GM18507 (cell line): Measurements from ENCODE around the gene ZC3HAV1.
"Not testable (repeated sequence)": the region's sequence is repeated elsewhere in the genome, so short reads cannot be mapped to it uniquely, and the experiment has no call there.

Experiments
- DNase-seq: peaks from one replicate; pipeline ENCODE4 v3.0.0; 2011; ENCODE audit warnings: low read depth; ENCODE audit not compliant: insufficient read length; ENCODE audit errors: extremely low spot score
- FAIRE-seq: peaks from 2 replicates; lab custom pipeline; 2011; peaks lifted over from hg19 to GRCh38; lab: Jason Lieb, UNC

ZC3HAV1 gene

DNA sequence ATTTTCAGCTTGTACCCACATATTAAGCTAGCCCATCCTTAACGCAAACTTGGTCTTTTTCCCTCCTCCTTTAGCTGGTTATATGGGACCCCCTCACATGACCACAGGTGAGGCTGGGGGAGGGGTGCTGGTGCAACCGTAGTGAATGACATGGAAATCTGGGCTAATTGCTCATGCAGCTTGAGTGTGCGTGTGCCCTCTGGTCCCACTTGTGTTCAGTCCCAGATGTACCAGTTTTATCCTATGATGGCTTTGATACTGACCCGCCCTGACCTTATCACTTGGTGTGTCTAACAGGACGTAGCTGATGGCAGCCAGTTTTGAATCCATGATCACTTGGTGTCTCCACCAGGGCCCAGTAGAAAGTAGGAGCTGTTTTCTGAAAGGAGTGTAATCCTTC is 5.1 kb upstream of the ZC3HAV1 start:
- DNase-seq (no peak), FAIRE-seq (no peak)

DNA sequence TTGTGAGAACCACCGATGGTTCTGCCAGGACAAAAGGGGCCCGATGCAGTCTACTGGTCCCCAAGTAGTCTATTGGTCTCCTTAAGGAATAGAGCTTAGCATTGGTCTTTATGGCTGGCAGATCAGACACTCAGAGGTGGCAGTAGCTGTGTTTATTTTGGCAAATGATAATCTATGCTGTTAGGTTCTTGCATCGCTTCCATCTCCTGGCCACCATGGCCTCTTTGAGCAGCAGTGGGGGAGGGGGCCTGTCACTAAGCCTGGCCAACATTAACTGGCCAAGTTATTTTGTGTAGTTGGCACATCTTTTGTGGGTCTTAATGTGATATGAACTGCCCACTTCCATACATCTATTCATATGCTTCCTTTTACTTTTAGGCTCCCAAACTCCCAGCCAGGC is 4.5 kb upstream of the ZC3HAV1 start:
- no peak for DNase-seq
- no peak for FAIRE-seq

DNA sequence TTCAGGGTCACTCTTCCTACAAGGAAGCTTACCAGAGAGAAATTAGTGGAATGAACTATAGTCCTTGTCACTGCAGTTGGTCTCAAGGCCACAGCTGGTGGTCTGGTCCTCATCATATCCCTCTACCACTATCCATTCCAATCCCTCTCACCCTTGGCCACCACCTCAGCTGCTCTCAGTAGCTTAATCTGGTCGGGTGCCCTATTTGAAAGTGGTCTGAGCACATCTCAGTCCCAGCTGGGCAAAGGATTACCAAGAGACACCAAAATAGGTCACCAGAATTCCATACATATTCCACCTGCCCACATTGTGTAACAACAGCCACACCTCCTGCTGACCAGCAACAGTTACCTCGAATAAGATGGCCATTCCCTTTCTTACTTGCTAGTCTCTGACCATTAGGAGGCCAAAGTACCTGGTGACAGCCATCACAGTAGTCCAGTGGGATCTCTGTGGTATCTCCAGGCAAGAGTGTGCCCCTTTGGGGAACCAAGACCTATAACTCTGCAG is 3.3 kb upstream of the ZC3HAV1 start:
- FAIRE-seq (no peak), DNase-seq (no peak)

DNA sequence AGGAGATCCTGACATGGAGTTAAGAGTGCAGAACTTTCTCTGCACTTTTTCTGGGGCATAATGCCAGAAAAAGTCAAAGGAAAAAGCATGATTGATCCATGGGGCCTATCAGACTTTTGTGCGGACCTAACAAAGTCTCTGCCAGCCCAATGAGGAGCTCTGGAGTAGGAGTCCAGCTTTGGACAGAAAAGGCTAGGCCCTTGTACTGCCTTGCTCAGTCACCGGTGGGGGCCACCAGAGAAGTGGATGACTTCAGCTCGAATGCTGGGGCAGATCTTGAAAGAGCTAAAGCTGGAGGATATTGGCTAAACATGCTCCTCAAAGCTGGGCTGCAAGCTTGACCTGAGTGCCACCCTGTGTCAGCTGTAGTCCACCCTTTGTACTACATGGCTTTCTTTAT is 2.8 kb upstream of the ZC3HAV1 start:
- FAIRE-seq (no peak), DNase-seq (no peak)

DNA sequence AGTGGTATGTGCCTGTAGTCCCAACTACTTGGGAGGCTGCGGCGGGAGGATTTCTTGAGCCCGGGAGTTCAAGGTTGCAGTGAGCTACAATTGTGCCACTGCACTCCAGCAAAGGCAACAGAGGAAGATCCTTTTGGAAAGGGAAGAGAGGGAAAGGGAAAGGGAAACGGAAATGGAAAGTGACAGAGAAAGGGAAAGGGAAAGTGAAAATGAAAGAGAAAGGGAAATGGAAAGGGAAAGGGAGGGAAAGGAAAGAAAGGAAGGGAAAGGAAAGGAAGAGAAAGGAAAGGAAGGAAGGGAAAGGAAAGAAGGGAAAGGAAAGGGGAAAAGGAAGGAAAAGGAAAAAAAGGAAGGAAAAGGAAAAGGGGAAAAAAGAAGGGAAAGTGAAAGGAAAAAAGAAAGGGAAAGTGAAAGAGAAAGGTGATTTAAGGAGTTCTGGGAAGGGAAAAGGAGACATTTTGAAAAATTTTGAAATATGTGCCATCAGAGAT is 2.3 kb upstream of the ZC3HAV1 start:
- no peak for FAIRE-seq
- DNase-seq = no peak

DNA sequence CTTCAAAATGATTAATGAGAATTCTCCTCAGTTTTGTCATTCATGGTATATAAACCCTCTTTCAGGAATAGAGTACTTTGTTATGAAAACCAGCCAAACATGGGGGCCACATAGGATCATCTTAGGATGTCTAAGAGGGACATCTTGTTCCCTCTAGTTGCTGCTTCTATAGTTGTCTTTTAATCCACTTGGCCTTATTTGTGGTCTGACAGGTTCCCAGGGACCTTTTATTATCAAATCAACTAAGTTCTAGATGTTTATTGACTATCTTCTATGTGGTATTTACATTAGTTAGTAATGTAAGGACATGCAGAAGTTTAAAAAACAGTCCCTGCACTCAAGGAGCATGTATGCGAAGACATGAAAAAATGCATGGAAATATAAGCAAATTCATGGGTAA is 1.6 kb upstream of the ZC3HAV1 start:
- FAIRE-seq (no peak), DNase-seq (no peak)

DNA sequence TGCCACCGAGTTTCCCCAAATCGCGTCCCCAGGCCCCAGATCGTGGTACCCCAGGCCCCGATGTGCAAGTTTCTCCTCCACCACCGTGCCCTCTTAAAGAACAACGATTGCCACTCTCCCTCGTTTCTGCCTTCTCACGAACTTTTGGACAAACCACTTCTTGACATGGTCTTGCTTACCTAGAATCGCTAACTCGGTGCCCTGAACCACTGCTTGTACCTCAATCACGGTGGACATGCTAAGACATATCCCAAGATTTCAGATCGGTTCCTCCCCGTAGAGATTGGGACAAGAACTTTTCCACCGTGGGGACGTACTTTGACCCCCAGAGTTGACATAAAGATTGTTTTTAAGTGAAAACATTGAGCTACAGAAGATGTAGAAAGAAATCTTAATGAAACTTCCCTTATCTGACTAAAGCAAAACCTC is 477 bp upstream of the ZC3HAV1 start:
- FAIRE-seq = no peak
- no peak for DNase-seq

DNA sequence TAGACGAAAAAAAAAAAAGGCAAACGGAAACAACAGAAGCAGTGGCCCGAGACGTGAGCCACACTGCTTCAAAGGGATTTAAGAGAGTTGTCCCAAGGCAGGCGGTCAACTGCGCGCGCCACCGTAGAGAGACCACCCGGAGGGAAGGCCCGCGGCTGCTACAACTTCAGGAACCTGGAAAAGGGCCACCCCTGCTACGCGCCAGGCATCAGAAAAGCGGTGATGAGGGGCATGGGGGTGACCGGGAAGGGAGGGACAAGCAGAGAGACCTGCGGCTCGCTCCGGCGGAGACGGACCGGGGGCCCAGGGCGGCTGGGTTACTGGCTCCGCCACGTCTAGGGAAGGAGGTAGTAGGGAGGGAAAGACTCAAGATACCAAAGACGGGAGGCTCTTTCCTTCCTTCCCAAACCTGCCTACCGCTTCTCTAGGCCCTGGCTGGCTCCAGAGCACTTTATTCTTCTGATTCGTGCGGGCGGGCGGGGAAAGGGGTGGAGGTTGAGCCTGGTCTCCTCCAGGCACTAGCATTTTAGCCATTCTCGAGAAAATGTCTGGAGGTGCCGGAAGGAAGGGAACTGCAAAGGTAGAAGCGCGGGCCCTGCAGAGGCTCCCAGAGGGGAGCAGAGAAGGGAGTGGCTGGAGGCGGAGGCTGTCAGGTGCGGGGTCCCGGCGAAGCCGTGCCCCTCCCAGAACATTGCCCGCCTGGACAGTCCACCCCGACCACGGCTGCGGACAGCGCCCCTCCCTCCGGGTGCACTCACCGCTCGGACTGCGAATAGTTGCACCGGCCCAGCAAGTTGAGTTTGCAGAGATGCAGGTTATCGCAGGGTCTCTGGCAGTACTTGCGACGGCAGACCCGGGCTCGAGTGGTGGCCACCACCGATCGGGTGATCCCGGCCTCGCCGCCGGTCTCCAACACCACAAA is 993 bp downstream of the ZC3HAV1 start:
- no peak for FAIRE-seq
- no peak for DNase-seq

DNA sequence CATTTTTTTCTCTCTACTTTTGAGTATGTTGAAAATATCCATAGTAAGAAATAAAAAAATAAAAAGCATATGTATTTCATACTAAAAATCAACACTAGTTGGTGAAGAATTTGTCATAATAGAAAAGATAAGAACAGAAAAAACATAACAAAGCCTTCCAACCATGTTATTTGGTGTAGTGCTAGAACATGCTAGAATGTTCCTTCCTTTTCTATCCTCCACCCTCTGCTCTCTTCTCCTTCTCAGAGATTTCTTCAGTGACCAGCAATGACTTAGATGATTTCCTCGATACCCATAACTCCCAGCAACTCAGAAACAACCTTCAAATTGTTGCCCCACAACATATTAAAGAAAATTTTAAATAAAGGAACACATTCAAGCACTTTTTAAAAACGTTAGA is 2.6 kb downstream of the ZC3HAV1 start:
- DNase-seq = no peak
- no peak for FAIRE-seq

DNA sequence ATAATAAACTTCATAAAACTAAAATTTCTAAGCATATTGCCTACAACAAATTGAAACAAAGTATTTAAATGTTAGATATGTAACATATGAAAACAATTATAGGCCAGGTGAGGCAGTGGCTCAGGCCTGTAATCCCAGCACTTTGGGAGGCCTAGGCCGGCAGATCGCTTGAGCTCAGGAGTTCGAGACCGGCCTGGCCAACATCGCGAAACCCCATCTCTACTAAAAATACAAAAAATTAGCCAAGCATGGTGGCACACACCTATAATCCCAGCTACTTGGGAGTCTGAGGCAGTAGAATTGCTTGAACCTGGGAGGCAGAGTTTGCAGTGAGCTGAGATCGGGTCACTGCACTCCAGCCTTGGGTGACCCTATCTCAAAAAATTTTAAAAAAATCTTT is 3.3 kb downstream of the ZC3HAV1 start:
- not testable (repeated sequence) for FAIRE-seq, DNase-seq

DNA sequence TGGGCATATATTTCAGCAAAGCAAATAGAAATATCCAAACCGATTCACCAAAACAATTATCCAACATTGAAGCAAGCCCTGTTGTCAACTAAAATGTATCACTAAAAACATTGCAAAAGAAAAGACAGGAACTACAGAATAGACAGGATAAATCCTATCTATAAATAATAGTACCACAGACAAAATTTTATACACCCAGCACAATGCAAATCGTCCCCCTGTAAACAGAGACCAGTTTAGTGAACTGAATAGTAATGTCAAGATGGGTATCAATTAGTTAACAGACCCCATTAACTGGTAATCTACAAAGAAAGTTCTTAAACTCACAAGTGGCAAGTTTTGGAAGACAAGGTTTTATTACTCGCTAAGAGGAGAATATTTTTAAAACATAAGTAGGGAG is 4.0 kb downstream of the ZC3HAV1 start:
- no peak for DNase-seq
- FAIRE-seq = no peak

DNA sequence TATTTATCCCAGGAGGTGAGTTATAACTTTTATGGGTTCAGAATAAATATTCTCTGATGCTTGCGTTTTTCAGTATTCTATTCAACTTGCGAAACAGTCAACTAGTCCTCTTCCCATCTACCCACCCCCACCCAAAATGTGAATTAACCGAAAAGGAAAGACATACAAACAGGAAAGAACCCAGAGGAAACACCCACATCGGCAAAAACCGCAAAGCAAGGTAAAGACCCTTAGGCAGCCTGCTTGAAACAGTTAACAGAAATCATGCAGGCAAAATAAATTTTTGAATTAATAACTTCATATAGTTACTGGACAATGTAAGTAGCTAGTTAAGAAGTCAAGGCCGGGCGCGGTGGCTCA is 5.4 kb downstream of the ZC3HAV1 start:
- FAIRE-seq = peak; percentile 73

DNA sequence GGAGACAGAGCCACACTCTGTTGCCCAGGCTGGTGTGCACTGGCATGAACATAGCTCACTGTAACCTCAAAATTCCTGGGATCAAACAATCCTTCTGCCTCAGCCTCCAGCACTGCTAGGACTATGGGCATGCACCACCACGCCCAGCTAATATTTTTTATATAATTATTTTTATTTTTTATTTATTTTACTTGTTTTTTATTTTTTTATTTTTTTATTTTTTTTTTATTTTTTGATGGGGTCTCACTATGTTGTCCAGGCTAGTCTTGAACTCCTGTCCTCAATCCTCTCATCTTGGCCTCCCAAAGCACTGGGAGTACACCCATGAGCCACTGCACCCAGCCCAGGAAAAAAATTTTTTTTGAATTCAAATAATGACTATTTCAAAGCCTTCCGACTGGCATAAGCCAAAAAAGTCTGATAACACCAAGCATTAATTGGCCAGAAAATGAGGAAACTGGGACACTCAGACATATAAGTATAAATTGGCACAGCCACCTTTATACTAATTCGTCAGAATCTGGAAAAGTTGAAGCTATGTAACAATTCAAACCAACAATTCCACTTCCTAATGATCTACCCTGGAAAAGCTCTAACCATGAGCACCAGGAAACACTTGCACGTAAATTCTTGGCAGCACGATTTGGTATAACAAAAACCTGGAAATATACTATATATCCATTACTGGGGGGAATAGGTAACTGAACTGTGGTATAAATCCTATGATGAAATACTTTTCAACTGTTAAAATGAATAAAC is 6.3 kb downstream of the ZC3HAV1 start:
- DNase-seq (no peak), FAIRE-seq (no peak)

More for the DNA sequence above, 5.4 kb downstream of the ZC3HAV1 start:
- no peak for DNase-seq

DNA sequence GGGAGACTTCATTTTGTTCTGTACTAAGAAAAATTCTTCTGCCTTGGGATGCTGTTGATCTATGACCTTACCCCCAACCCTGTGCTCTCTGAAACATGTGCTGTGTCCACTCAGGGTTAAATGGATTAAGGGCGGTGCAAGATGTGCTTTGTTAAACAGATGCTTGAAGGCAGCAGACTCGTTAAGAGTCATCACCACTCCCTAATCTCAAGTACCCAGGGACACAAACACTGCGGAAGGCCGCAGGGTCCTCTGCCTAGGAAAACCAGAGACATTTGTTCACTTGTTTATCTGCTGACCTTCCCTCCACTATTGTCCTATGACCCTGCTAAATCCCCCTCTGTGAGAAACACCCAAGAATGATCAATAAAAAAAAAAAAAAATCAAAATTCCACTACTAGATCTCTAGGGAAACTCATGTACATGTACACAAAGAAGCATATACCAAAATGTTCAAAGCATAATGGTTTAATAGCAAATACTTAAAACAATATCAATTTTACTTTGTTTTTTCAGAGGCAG is 7.8 kb downstream of the ZC3HAV1 start:
- DNase-seq, FAIRE-seq: not testable (repeated sequence)

DNA sequence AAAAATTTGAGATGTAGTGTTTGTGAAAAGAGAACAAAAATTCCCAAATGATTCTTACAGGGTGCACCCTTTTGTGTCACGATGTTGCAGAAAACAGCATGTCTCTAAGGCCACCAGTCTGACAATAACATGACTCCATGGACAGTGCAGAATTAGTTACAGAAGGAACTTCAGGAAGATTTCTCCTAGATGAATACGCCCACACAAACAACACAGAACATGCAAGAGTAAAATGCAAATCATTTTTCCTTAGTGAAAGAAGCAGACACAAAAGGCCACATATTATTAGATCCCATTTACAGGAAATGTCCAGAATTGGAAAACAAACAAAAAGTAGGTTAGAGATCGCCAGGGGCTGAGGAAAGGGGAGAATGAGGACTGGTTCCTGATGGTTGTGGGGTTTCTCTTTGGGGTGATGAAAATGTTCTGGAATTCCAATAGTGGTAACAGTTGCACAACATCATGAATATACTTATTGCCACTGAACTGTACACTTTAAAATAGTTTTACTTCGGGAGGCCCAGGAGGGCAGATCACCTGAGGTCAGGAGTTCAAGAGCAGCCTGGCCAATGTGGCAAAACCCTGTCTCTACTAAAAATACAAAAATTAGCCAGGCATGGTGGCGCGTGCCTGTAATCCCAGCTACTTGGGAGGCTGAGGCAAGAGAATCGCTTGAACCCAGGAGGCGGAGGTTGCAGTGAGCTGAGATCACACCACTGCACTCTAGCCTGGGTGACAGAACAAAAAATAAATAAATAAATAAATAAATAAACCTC is 10.2 kb downstream of the ZC3HAV1 start:
- no peak for DNase-seq
- FAIRE-seq = no peak

DNA sequence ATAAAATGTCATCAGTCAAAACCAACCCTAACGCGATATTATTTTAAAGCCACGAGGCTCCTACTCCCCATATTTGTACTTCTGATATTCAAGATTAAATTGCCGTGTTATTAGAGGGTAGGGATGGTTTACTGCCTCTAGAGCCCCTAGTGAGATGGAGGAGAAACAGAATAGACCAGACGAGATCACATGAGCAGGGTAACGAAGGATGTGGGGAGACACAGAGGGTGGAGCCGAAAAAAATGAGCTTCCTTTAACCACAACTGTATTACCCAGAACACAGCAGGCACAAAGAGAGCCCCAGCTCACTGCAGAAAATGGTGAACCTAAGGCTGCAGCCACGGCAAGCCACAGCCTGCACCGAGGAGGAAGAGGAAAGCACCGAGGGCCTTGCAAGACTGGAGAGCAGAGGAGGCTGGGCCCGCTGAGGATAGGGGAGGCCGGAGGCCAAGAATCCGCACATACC is 14.3 kb downstream of the ZC3HAV1 start:
- FAIRE-seq = peak; percentile 96

DNA sequence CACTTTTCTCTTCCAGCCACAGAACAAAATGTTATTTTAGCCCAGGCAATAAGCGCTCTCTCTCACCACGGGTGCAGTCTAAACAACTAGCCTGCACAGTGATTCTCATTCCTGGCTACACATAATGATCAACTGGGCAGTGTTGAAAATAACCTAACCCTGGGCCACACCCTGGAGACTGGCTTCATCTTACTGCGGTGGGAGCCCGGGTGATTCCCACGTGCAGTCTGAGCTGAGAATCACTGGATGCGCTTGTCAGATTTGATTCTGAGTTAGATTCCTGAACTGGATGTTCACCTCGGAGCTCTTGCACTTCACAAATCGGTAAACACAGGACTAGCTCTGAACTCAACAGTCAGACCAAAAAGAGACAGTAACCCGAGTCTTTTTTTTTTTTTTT is 14.9 kb downstream of the ZC3HAV1 start:
- FAIRE-seq (no peak), DNase-seq (no peak)

More for the DNA sequence above, 14.3 kb downstream of the ZC3HAV1 start:
- DNase-seq = peak; percentile 70

DNA sequence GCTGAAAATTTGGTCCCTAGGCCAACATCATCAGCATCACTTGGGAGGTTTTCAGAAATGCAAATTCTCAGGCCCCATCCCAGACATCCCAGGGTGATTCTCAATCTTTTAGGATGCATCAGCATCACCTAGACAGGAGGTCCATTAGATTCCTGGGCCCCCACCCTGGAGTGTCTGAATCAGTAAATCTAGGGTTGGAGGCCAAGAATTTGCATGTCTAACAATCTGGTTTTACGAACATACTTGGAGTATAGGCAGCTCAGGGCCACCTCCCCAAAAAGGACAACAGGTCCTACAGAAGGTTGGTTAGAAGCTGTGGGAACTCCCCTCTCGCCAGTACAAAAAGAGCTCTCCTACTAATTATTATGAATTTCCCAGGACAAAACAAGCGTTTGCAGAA is 15.5 kb downstream of the ZC3HAV1 start:
- DNase-seq (no peak), FAIRE-seq (no peak)

DNA sequence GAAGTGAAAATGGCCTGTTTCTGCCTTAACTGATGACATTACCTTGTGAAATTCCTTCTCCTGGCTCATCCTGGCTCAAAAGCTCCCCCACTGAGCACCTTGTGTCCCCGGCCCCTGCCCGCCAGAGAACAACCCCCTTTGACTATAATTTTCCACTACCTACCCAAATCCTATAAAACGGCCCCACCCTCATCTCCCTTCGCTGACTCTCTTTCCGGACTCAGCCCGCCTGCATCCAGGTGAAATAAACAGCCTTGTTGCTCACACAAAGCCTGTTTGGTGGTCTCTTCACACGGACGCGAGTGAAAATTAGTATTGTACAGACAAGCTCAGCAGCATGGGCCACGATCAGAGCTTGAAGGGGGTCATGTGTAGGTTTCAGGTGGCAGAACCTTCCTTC is 16.0 kb downstream of the ZC3HAV1 start:
- not testable (repeated sequence) for FAIRE-seq, DNase-seq
